Uterus (tissue), 4 donors: Measurements from ENCODE around the gene NCAM1. TPM values are rescaled to one million over a fixed set of nuclear protein-coding genes. Genes with fewer than 3 reads are reported as not detected.

ENCODE experiments used
- DNase-seq, 2 donors: peaks; one replicate each; pipeline ENCODE4 v3.0.0-alpha.2; 2019 to 2020
- H3K27ac ChIP-seq, 2 donors: fragments of 200-600 bp; sonication (generic); 1 replicate in 1 of 2; 2 replicates in 1 of 2; pipeline ENCODE4 v1.5.1; 2016 to 2018
- H3K27me3 ChIP-seq, 2 donors: fragments of 200-600 bp; sonication (generic); one replicate each; pipeline ENCODE4 v1.5.1; 2018 to 2019; ENCODE audit warnings: control low read depth in 1 of 2
- H3K36me3 ChIP-seq, 2 donors: fragments of 200-600 bp; sonication (generic); one replicate each; pipeline ENCODE4 v1.5.1; 2019; ENCODE audit warnings: control low read depth in 1 of 2
- H3K4me1 ChIP-seq, 2 donors: fragments of 200-600 bp; sonication (generic); one replicate each; pipeline ENCODE4 v1.5.1; 2018 to 2019; ENCODE audit warnings: control low read depth in 1 of 2
- H3K4me3 ChIP-seq, 2 donors: fragments of 200-600 bp; sonication (generic); 1 replicate in 1 of 2; 2 replicates in 1 of 2; pipeline ENCODE4 v1.5.1; 2018 to 2019; ENCODE audit warnings: mild to moderate bottlenecking in 1 of 2
- H3K9me3 ChIP-seq, 2 donors: fragments of 200-600 bp; sonication (generic); one replicate each; pipeline ENCODE4 v1.5.1; 2019; ENCODE audit warnings: control low read depth in 1 of 2
- POLR2A ChIP-seq, 2 donors: fragments of 450-650 bp; IDR thresholded peaks; one replicate each; pipeline ENCODE4 v1.6.1; 2016; ENCODE audit warnings: antibody characterized with exemption in 2 of 2, mild to moderate bottlenecking in 1 of 2, moderate library complexity in 1 of 2
- intact Hi-C: fragments of 100-400 bp; cut with DNase I; formaldehyde crosslinking; loops from one replicate; pipeline ENCODE4 v1.15.1; 2023; ENCODE audit warnings: low total_unique reads
- small RNA-seq: library from RNA; depleted of rRNA; stranded (forward); fragments of <200 nt; gene quantifications from one replicate; pipeline ENCODE3, GENCODE V24; 2016
- total RNA-seq, 4 donors: library from RNA; depleted of rRNA in 3 of 4; stranded (reverse); fragments of >200 nt in 3 of 4; gene quantifications; one replicate each; pipeline versions ENCODE4 v1.1.0 to v1.2.4, GENCODE V29; 2014 to 2023
- TF ChIP-seq, protein P1 (sequence below), 4 experiments: fragments of 200-600 bp in 2 of 4; fragments of 450-650 bp in 2 of 4; sonication (generic) in 2 of 4; IDR thresholded peaks; one replicate each; pipeline ENCODE4 v1.5.1; 2016 to 2019; ENCODE audit warnings: antibody characterized with exemption in 4 of 4, mild to moderate bottlenecking in 2 of 4, moderate library complexity in 1 of 4
- donor health status: DM: yes; HTN: yes; CAD: no.

NCAM1 gene
- total RNA-seq, 4 donors from 2014 or later: 54.4 to 210 (median 171) TPM

DNA sequence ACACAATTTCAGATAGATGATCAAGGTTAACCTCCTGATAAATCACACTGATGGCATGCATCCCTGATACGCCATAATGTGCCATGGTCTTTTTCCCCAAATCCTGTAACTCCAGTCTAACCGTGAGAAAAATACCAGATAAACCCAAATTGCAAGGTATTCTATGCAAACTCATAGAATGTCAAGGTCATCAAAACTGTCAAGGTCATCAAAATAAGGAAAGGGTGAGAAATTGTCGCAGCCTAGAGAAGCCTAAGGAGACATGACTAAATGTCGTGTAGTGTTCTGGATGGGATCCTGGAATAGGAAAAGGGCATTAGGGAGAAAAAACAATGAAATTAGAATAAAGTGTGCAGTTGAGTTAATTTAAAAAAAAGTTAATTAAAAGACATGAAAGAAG lies 357.9 kb downstream of the NCAM1 start:
- TF ChIP-seq POLR2A (IDR thresholded peaks at IDR 0.05): no peak
- TF ChIP-seq, protein P1, sequence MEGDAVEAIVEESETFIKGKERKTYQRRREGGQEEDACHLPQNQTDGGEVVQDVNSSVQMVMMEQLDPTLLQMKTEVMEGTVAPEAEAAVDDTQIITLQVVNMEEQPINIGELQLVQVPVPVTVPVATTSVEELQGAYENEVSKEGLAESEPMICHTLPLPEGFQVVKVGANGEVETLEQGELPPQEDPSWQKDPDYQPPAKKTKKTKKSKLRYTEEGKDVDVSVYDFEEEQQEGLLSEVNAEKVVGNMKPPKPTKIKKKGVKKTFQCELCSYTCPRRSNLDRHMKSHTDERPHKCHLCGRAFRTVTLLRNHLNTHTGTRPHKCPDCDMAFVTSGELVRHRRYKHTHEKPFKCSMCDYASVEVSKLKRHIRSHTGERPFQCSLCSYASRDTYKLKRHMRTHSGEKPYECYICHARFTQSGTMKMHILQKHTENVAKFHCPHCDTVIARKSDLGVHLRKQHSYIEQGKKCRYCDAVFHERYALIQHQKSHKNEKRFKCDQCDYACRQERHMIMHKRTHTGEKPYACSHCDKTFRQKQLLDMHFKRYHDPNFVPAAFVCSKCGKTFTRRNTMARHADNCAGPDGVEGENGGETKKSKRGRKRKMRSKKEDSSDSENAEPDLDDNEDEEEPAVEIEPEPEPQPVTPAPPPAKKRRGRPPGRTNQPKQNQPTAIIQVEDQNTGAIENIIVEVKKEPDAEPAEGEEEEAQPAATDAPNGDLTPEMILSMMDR (IDR thresholded peaks at IDR 0.05): no peak
- Histone ChIP-seq H3K4me3 (no peak overlapping the region), H3K4me1 (peaks cover 0 to 8% of the 10 kb centered on the region in 2 donors), H3K27me3 (no peaks in the 10 kb centered on the region), H3K27ac (no peak overlapping the region), H3K9me3 (no peaks in the 10 kb centered on the region), H3K36me3 (no peaks in the 10 kb centered on the region)
- no peak for DNase-seq
- intact Hi-C loops: no loop called here

DNA sequence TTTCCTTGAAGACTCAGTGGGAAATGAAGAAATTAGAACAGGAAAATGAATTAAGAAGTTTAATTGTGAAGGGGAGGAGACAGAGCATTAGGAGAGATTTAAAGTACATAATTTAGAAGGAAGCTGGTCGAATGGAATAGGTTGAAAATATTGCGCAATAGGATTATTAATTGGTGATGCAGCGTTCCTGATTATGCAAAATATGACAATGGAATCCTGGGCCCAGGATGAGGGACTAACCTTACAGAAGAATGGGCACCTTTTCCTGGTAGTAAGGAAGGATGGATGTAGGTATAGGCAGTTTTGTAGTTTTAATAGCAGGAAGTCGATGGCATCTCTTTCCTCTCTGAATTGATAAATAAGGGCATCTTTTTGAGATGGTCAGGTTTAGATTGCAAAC lies 360.9 kb downstream of the NCAM1 start:
- intact Hi-C loops: no loop called here
- Histone ChIP-seq H3K36me3 (no peaks in the 10 kb centered on the region), H3K4me1 (no peaks in the 10 kb centered on the region), H3K27me3 (no peaks in the 10 kb centered on the region), H3K27ac (no peak overlapping the region), H3K9me3 (no peaks in the 10 kb centered on the region), H3K4me3 (no peak overlapping the region)
- TF ChIP-seq, protein P1 (IDR thresholded peaks at IDR 0.05): no peak
- no peak for TF ChIP-seq POLR2A (IDR thresholded peaks at IDR 0.05)
- DNase-seq: no peak

DNA sequence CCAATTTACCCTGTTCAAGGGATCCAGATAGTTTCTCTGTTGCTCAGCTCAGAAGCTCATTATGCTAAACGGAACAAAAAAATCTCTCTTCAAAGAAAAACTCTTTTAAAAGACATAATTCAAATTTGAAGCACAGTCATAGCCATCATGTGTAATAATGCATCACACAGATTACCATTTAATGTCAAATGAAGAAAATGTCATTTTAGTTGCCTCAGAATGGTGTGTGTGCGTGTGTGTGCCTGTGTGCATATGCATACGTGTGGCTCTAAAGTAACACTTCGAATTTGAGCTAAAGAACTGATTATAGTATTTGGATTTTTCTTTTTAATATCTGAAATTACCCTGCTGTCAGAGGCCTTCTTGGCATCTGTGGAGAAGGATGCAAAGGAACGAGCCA lies 363.0 kb downstream of the NCAM1 start:
- no peaks in the 10 kb centered on the region for H3K27me3 ChIP-seq
- no peaks in the 10 kb centered on the region for H3K9me3 ChIP-seq
- H3K36me3 ChIP-seq: no peaks in the 10 kb centered on the region
- no peak for DNase-seq
- no peak for TF ChIP-seq POLR2A (IDR thresholded peaks at IDR 0.05)
- TF ChIP-seq, protein P1 (IDR thresholded peaks at IDR 0.05): no peak
- H3K4me1 ChIP-seq: no peaks in the 10 kb centered on the region
- intact Hi-C loops: no loop called here
- no peak overlapping the region for H3K27ac ChIP-seq
- no peak overlapping the region for H3K4me3 ChIP-seq

Small RNAs within 50 kb of the gene (small RNA-seq; reads per million reads assigned to genes)
- gene RNU7-187P: not detected
